ENCODE results near the gene HMOX2. TPM values are rescaled to one million over a fixed set of nuclear protein-coding genes. Genes with fewer than 3 reads are reported as not detected.

HMOX2 gene
- total RNA-seq, 1 donor from 2014 or later, result 75.2 TPM

- no peak for DNase-seq (ENCODE audit: low spot score)
- Mint-ChIP-seq H3K4me3 (ENCODE audit: low read depth) (no peak overlapping the region), H3K27ac (no peak overlapping the region), H3K9me3 (no peaks in the 10 kb centered on the region), H3K36me3 (ENCODE audit: low read depth) (peaks cover 14% of the 10 kb centered on the region), H3K27me3 (ENCODE audit: low read depth) (no peaks in the 10 kb centered on the region), H3K4me1 (ENCODE audit: low read depth) (peaks cover 19% of the 10 kb centered on the region)
- intact Hi-C loops (cut with micrococcal nuclease), result no loop called here
Measured at GRCh38 chr16:4524571-4524970, 48.4 kb downstream of the HMOX2 start.

GRCh38 chr16:4525069-4525468 lies 48.9 kb downstream of the HMOX2 start:
- H3K27me3 Mint-ChIP-seq (ENCODE audit: low read depth), result no peaks in the 10 kb centered on the region
- H3K36me3 Mint-ChIP-seq (ENCODE audit: low read depth), result peaks cover 14% of the 10 kb centered on the region
- H3K9me3 Mint-ChIP-seq, result no peaks in the 10 kb centered on the region
- no peak for DNase-seq (ENCODE audit: low spot score)
- H3K4me3 Mint-ChIP-seq (ENCODE audit: low read depth), result no peak overlapping the region
- H3K27ac Mint-ChIP-seq, result no peak overlapping the region
- intact Hi-C loops (cut with micrococcal nuclease), result no loop called here
- peaks cover 22% of the 10 kb centered on the region for H3K4me1 Mint-ChIP-seq (ENCODE audit: low read depth)

GRCh38 chr16:4525634-4526277 lies 49.6 kb downstream of the HMOX2 start:
- H3K36me3 Mint-ChIP-seq (ENCODE audit: low read depth), result peaks cover 12% of the 10 kb centered on the region
- no peak overlapping the region for H3K27ac Mint-ChIP-seq
- intact Hi-C loops (cut with micrococcal nuclease), result no loop called here
- H3K27me3 Mint-ChIP-seq (ENCODE audit: low read depth), result no peaks in the 10 kb centered on the region
- H3K4me1 Mint-ChIP-seq (ENCODE audit: low read depth), result peaks cover 23% of the 10 kb centered on the region
- no peak overlapping the region for H3K4me3 Mint-ChIP-seq (ENCODE audit: low read depth)
- DNase-seq (ENCODE audit: low spot score), result no peak
- H3K9me3 Mint-ChIP-seq, result no peaks in the 10 kb centered on the region

- Mint-ChIP-seq H3K4me3 (ENCODE audit: low read depth) (peak overlapping the region; percentile 49), H3K27ac (peak overlapping the region; percentile 73), H3K27me3 (ENCODE audit: low read depth) (no peaks in the 10 kb centered on the region), H3K9me3 (no peaks in the 10 kb centered on the region), H3K4me1 (ENCODE audit: low read depth) (peaks cover 24% of the 10 kb centered on the region), H3K36me3 (ENCODE audit: low read depth) (peaks cover 25% of the 10 kb centered on the region)
- no peak for DNase-seq (ENCODE audit: low spot score)
- intact Hi-C loops (cut with micrococcal nuclease), result loop anchor here (1.0 to 2.0 kb wide), 2 partner anchors 10 to 15 kb away; no protein-coding TSS in a partner anchor
Measured at GRCh38 chr16:4529085-4530060, 53.2 kb downstream of the HMOX2 start.

- peaks cover 29% of the 10 kb centered on the region for H3K36me3 Mint-ChIP-seq (ENCODE audit: low read depth)
- no peaks in the 10 kb centered on the region for H3K9me3 Mint-ChIP-seq
- intact Hi-C loops (cut with micrococcal nuclease), result no loop called here
- no peak for DNase-seq (ENCODE audit: low spot score)
- no peak overlapping the region for H3K27ac Mint-ChIP-seq
- no peaks in the 10 kb centered on the region for H3K27me3 Mint-ChIP-seq (ENCODE audit: low read depth)
- no peak overlapping the region for H3K4me3 Mint-ChIP-seq (ENCODE audit: low read depth)
- H3K4me1 Mint-ChIP-seq (ENCODE audit: low read depth), result peaks cover 42% of the 10 kb centered on the region
Measured at GRCh38 chr16:4531811-4532210, 55.6 kb downstream of the HMOX2 start.

GRCh38 chr16:4532238-4532637 lies 56.0 kb downstream of the HMOX2 start:
- Mint-ChIP-seq H3K27me3 (ENCODE audit: low read depth) (no peaks in the 10 kb centered on the region), H3K9me3 (no peaks in the 10 kb centered on the region), H3K36me3 (ENCODE audit: low read depth) (peaks cover 30% of the 10 kb centered on the region), H3K27ac (no peak overlapping the region), H3K4me3 (ENCODE audit: low read depth) (no peak overlapping the region), H3K4me1 (ENCODE audit: low read depth) (peaks cover 44% of the 10 kb centered on the region)
- DNase-seq (ENCODE audit: low spot score), result no peak
- intact Hi-C loops (cut with micrococcal nuclease), result no loop called here

GRCh38 chr16:4533490-4533889 lies 57.3 kb downstream of the HMOX2 start:
- no peak overlapping the region for H3K27ac Mint-ChIP-seq
- H3K4me1 Mint-ChIP-seq (ENCODE audit: low read depth), result peaks cover 44% of the 10 kb centered on the region
- no peak overlapping the region for H3K4me3 Mint-ChIP-seq (ENCODE audit: low read depth)
- H3K36me3 Mint-ChIP-seq (ENCODE audit: low read depth), result peaks cover 31% of the 10 kb centered on the region
- no peaks in the 10 kb centered on the region for H3K9me3 Mint-ChIP-seq
- DNase-seq (ENCODE audit: low spot score), result no peak
- H3K27me3 Mint-ChIP-seq (ENCODE audit: low read depth), result no peaks in the 10 kb centered on the region
- intact Hi-C loops (cut with micrococcal nuclease), result no loop called here

GRCh38 chr16:4534151-4534790 lies 58.1 kb downstream of the HMOX2 start:
- DNase-seq (ENCODE audit: low spot score), result no peak
- intact Hi-C loops (cut with micrococcal nuclease), result no loop called here
- Mint-ChIP-seq H3K27me3 (ENCODE audit: low read depth) (no peaks in the 10 kb centered on the region), H3K9me3 (peaks cover 6% of the 10 kb centered on the region), H3K4me1 (ENCODE audit: low read depth) (peaks cover 43% of the 10 kb centered on the region), H3K27ac (peak overlapping the region; percentile 47), H3K36me3 (ENCODE audit: low read depth) (peaks cover 36% of the 10 kb centered on the region), H3K4me3 (ENCODE audit: low read depth) (no peak overlapping the region)

GRCh38 chr16:4535627-4536108 lies 59.5 kb downstream of the HMOX2 start:
- peaks cover 38% of the 10 kb centered on the region for H3K4me1 Mint-ChIP-seq (ENCODE audit: low read depth)
- H3K9me3 Mint-ChIP-seq, result peaks cover 16% of the 10 kb centered on the region
- no peaks in the 10 kb centered on the region for H3K27me3 Mint-ChIP-seq (ENCODE audit: low read depth)
- peak overlapping the region; percentile 40 for H3K27ac Mint-ChIP-seq
- no peak for DNase-seq (ENCODE audit: low spot score)
- peak overlapping the region; percentile 24 for H3K4me3 Mint-ChIP-seq (ENCODE audit: low read depth)
- peaks cover 42% of the 10 kb centered on the region for H3K36me3 Mint-ChIP-seq (ENCODE audit: low read depth)
- intact Hi-C loops (cut with micrococcal nuclease), result loop anchor here (2.0 to 5.0 kb wide), 4 partner anchors 29 to 142 kb away; partner anchors contain the start of gene CORO7

- Mint-ChIP-seq H3K4me3 (ENCODE audit: low read depth) (peak overlapping the region; percentile 80), H3K9me3 (peaks cover 16% of the 10 kb centered on the region), H3K4me1 (ENCODE audit: low read depth) (peaks cover 38% of the 10 kb centered on the region), H3K36me3 (ENCODE audit: low read depth) (peaks cover 42% of the 10 kb centered on the region), H3K27me3 (ENCODE audit: low read depth) (no peaks in the 10 kb centered on the region), H3K27ac (peak overlapping the region; percentile 40)
- no peak for DNase-seq (ENCODE audit: low spot score)
- intact Hi-C loops (cut with micrococcal nuclease), result loop anchor here (2.0 to 5.0 kb wide), 4 partner anchors 30 to 141 kb away; partner anchors contain the start of gene CORO7
Measured at GRCh38 chr16:4536391-4537106, 60.4 kb downstream of the HMOX2 start.

GRCh38 chr16:4537376-4538343 lies 61.5 kb downstream of the HMOX2 start:
- Mint-ChIP-seq H3K4me3 (ENCODE audit: low read depth) (peak overlapping the region; percentile 80), H3K9me3 (peaks cover 16% of the 10 kb centered on the region), H3K36me3 (ENCODE audit: low read depth) (peaks cover 33% of the 10 kb centered on the region), H3K27me3 (ENCODE audit: low read depth) (no peaks in the 10 kb centered on the region), H3K4me1 (ENCODE audit: low read depth) (peaks cover 38% of the 10 kb centered on the region), H3K27ac (peak overlapping the region; percentile 30)
- intact Hi-C loops (cut with micrococcal nuclease), result loop anchor here (2.0 to 5.0 kb wide), 5 partner anchors 31 to 140 kb away; partner anchors contain the start of genes CORO7 and HMOX2
- DNase-seq (ENCODE audit: low spot score), result no peak
